HCT116 (cell line): ENCODE data around the gene TRHDE. TPM values are rescaled to one million over a fixed set of nuclear protein-coding genes. Genes with fewer than 3 reads are reported as not detected.

ENCODE experiments used
- ATAC-seq: fragments of 200-7000 bp; cut with Tn5 transposase; 2 replicates; pipeline ENCODE4 v1.9.1; 2020; ENCODE audit warnings: mild to moderate bottlenecking, moderate library complexity
- BruUV-seq: library from RNA; stranded (reverse); fragments of 400-500 nt; replicated peaks from 2 replicates; lab custom pipeline; 2021; lab: Mats Ljungman, UMichigan
- CTCF ChIA-PET: fragments of 300-600 bp; sonication (Branson Sonifier 250); formaldehyde crosslinking; loops from one replicate; lab custom pipeline; 2021; ENCODE audit warnings: antibody characterized with exemption; lab: Charles Lee
- POLR2A ChIA-PET: fragments of 300-600, 350-600 bp; sonication (Branson Sonifier 250); formaldehyde crosslinking; loops from one replicate; lab custom pipeline; 2021; ENCODE audit warnings: antibody characterized with exemption; lab: Charles Lee
- RAD21 ChIA-PET, 2 experiments: fragments of 300-600 bp; sonication (Branson Sonifier 250); formaldehyde crosslinking; loops; one replicate each; lab custom pipeline; 2023; ENCODE audit warnings: low total read pairs in 2 of 2; ENCODE audit not compliant: uncharacterized antibody in 2 of 2, unreplicated experiment in 2 of 2, low non-redundant PET in 1 of 2; lab: Charles Lee
- DNase-seq: peaks from one replicate; pipeline ENCODE4 v3.0.0-alpha.2; 2010; ENCODE audit warnings: low read depth, low spot score
- H2AFZ ChIP-seq: fragments of 200-600 bp; shearing (Covaris generic), sonication (generic); 2 replicates; pipeline ENCODE4 v1.6.1; 2017; ENCODE audit warnings: low read depth, mixed run types, mixed read lengths, antibody characterized with exemption, low read length; ENCODE audit not compliant: poor library complexity, severe bottlenecking
- H3K27ac ChIP-seq: 2 replicates; pipeline ENCODE4 v1.5.1; 2012; ENCODE audit warnings: low read depth, low read length
- H3K27me3 ChIP-seq: fragments of 200-600 bp; sonication (generic); 2 replicates; pipeline ENCODE4 v1.6.1; 2016; ENCODE audit warnings: mixed run types, low read length, mixed read lengths; ENCODE audit not compliant: insufficient read depth
- H3K36me3 ChIP-seq, 2 experiments: fragments of 200-500 bp in 1 of 2; fragments of 200-600 bp in 1 of 2; sonication (Bioruptor generic) in 1 of 2; sonication (generic) in 1 of 2; 2 replicates each; pipeline versions ENCODE4 v1.5.1 to v1.6.1; 2014 to 2016; ENCODE audit warnings: low read length in 2 of 2, inconsistent platforms in 1 of 2, mixed read lengths in 1 of 2, mixed run types in 1 of 2; ENCODE audit not compliant: insufficient read depth in 2 of 2, control insufficient read depth in 1 of 2
- H3K4me1 ChIP-seq, 2 experiments: fragments of 200-600 bp in 1 of 2; sonication (generic) in 1 of 2; 2 replicates each; pipeline versions ENCODE4 v1.5.1 to v1.6.1; 2012 to 2017; ENCODE audit warnings: low read length in 2 of 2, inconsistent platforms in 1 of 2, mild to moderate bottlenecking in 1 of 2, mixed read lengths in 1 of 2, mixed run types in 1 of 2, moderate library complexity in 1 of 2; ENCODE audit not compliant: insufficient read depth in 2 of 2, control insufficient read depth in 1 of 2
- H3K4me2 ChIP-seq: fragments of 200-600 bp; sonication (generic); 2 replicates; pipeline ENCODE4 v1.6.1; 2017; ENCODE audit warnings: mixed run types, low read length, mixed read lengths
- H3K4me3 ChIP-seq, 2 experiments: fragments of 200-600 bp in 1 of 2; sonication (generic) in 1 of 2; replicated peaks in 1 of 2; 2 replicates each; pipeline ENCODE4 v1.5.1; 2011 to 2016; ENCODE audit warnings: low read length in 2 of 2, control low read depth in 1 of 2, low read depth in 1 of 2, mild to moderate bottlenecking in 1 of 2, mixed read lengths in 1 of 2, mixed run types in 1 of 2
- H3K79me2 ChIP-seq: fragments of 200-600 bp; sonication (generic); 2 replicates; pipeline ENCODE4 v1.6.1; 2017; ENCODE audit warnings: mild to moderate bottlenecking, mixed run types, low read length, moderate library complexity, mixed read lengths; ENCODE audit not compliant: insufficient read depth
- H3K9ac ChIP-seq: fragments of 200-600 bp; sonication (generic); 2 replicates; pipeline ENCODE4 v1.6.1; 2016; ENCODE audit warnings: low read length, mixed read lengths
- H3K9me2 ChIP-seq: fragments of 200-600 bp; sonication (generic), shearing (Covaris generic); 2 replicates; pipeline ENCODE4 v1.6.1; 2017; ENCODE audit warnings: mixed run types, mild to moderate bottlenecking, moderate library complexity; ENCODE audit not compliant: insufficient read depth
- H3K9me3 ChIP-seq, 2 experiments: fragments of 200-500 bp in 1 of 2; fragments of 200-600 bp in 1 of 2; sonication (Bioruptor generic) in 1 of 2; sonication (generic) in 1 of 2; 2 replicates each; pipeline ENCODE4 v1.6.1; 2014 to 2017; ENCODE audit warnings: low read length in 2 of 2, mixed read lengths in 2 of 2, inconsistent platforms in 1 of 2, low read depth in 1 of 2, mild to moderate bottlenecking in 1 of 2, mixed run types in 1 of 2, moderate library complexity in 1 of 2; ENCODE audit not compliant: control insufficient read depth in 1 of 2, insufficient read depth in 1 of 2
- H4K20me1 ChIP-seq: fragments of 200-600 bp; sonication (generic), shearing (Covaris generic); 2 replicates; pipeline ENCODE4 v1.6.1; 2017; ENCODE audit warnings: mixed run types, mild to moderate bottlenecking, moderate library complexity; ENCODE audit not compliant: insufficient read depth
- CBX3 ChIP-seq: IDR thresholded peaks from 2 replicates; pipeline ENCODE4 v1.6.1; 2012; ENCODE audit warnings: low read depth
- ELF1 ChIP-seq: IDR thresholded peaks from 2 replicates; pipeline ENCODE4 v1.6.1; 2012; ENCODE audit warnings: low read depth, borderline replicate concordance
- EZH2 ChIP-seq: fragments of 200-600 bp; sonication (generic); IDR thresholded peaks from 2 replicates; pipeline ENCODE4 v1.6.1; 2017; ENCODE audit warnings: antibody characterized with exemption, mixed run types
- EZH2phosphoT487 ChIP-seq: fragments of 200-600 bp; IDR thresholded peaks from 2 replicates; pipeline ENCODE4 v1.6.1; 2018; ENCODE audit warnings: antibody characterized with exemption, borderline replicate concordance
- FOSL1 ChIP-seq: IDR thresholded peaks from 2 replicates; pipeline ENCODE4 v1.6.1; 2012; ENCODE audit warnings: low read depth
- POLR2AphosphoS5 ChIP-seq: IDR thresholded peaks from 2 replicates; pipeline ENCODE4 v1.6.1; 2011; ENCODE audit warnings: mild to moderate bottlenecking, low read depth, low read length, moderate library complexity
- TCF7L2 ChIP-seq: IDR thresholded peaks from 2 replicates; pipeline ENCODE4 v1.7.0; 2011; ENCODE audit warnings: borderline replicate concordance, inconsistent platforms; ENCODE audit not compliant: insufficient read depth, insufficient read length; ENCODE audit errors: extremely low read depth
- YY1 ChIP-seq: IDR thresholded peaks from 2 replicates; pipeline ENCODE4 v1.6.1; 2011; ENCODE audit warnings: low read length, low read depth, moderate library complexity, mild to moderate bottlenecking; ENCODE audit not compliant: insufficient replicate concordance; ENCODE audit errors: extremely low read depth
- intact Hi-C: fragments of 100-400 bp; cut with micrococcal nuclease; formaldehyde crosslinking; loops from 2 replicates; pipeline ENCODE4 v1.10.0; 2022
- total RNA-seq: library from RNA; stranded (reverse); gene quantifications from one replicate; pipeline ENCODE4 v1.2.1, GENCODE V29; 2021; ENCODE audit not compliant: unreplicated experiment
- TF ChIP-seq, protein P1 (sequence below): IDR thresholded peaks from 2 replicates; pipeline ENCODE4 v1.6.1; 2012
- TF ChIP-seq, protein P2 (sequence below): IDR thresholded peaks from 2 replicates; pipeline ENCODE4 v1.6.1; 2012; ENCODE audit warnings: low read depth

The TRHDE gene
- total RNA-seq, 1 experiment from 2014 or later, result 2.9 TPM

GRCh38 chr12:72293701-72294100, 21.5 kb downstream of the TRHDE start:
- CTCF ChIA-PET, result no interaction called here
- DNase-seq, result no peak

More at GRCh38 chr12:72293701-72294100, 21.5 kb downstream of the TRHDE start:
- no peak overlapping the region for H3K27ac ChIP-seq
- intact Hi-C loops, result no loop called here
- ChIA-PET POLR2A (no interaction called here), RAD21 (no interaction called here)
- H2AFZ ChIP-seq, result no peak overlapping the region
- TF ChIP-seq ELF1, result no peak
- no peak for TF ChIP-seq CBX3
- no peak for TF ChIP-seq POLR2AphosphoS5
- TF ChIP-seq, protein P1, sequence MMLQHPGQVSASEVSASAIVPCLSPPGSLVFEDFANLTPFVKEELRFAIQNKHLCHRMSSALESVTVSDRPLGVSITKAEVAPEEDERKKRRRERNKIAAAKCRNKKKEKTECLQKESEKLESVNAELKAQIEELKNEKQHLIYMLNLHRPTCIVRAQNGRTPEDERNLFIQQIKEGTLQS, result no peak
- TF ChIP-seq EZH2, result no peak
- TF ChIP-seq FOSL1, result no peak
- TF ChIP-seq, protein P2, sequence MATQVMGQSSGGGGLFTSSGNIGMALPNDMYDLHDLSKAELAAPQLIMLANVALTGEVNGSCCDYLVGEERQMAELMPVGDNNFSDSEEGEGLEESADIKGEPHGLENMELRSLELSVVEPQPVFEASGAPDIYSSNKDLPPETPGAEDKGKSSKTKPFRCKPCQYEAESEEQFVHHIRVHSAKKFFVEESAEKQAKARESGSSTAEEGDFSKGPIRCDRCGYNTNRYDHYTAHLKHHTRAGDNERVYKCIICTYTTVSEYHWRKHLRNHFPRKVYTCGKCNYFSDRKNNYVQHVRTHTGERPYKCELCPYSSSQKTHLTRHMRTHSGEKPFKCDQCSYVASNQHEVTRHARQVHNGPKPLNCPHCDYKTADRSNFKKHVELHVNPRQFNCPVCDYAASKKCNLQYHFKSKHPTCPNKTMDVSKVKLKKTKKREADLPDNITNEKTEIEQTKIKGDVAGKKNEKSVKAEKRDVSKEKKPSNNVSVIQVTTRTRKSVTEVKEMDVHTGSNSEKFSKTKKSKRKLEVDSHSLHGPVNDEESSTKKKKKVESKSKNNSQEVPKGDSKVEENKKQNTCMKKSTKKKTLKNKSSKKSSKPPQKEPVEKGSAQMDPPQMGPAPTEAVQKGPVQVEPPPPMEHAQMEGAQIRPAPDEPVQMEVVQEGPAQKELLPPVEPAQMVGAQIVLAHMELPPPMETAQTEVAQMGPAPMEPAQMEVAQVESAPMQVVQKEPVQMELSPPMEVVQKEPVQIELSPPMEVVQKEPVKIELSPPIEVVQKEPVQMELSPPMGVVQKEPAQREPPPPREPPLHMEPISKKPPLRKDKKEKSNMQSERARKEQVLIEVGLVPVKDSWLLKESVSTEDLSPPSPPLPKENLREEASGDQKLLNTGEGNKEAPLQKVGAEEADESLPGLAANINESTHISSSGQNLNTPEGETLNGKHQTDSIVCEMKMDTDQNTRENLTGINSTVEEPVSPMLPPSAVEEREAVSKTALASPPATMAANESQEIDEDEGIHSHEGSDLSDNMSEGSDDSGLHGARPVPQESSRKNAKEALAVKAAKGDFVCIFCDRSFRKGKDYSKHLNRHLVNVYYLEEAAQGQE, result no peak
- no peak for TF ChIP-seq EZH2phosphoT487
- no peak for TF ChIP-seq YY1
- TF ChIP-seq TCF7L2, result no peak
- H3K4me2 ChIP-seq, result no peak overlapping the region
- H3K9me3 ChIP-seq, result no peaks in the 10 kb centered on the region
- no peaks in the 10 kb centered on the region for H3K79me2 ChIP-seq
- no peaks in the 10 kb centered on the region for H3K27me3 ChIP-seq
- H3K9ac ChIP-seq, result no peak overlapping the region
- no peaks in the 10 kb centered on the region for H3K36me3 ChIP-seq
- no peak overlapping the region for H3K4me3 ChIP-seq
- H4K20me1 ChIP-seq, result no peaks in the 10 kb centered on the region
- BruUV-seq, result no TSS peak
- no peak for ATAC-seq
- peaks cover 15 to 31% of the 10 kb centered on the region in 2 experiments; a peak in 3 of 4 replicates for H3K4me1 ChIP-seq
- H3K9me2 ChIP-seq, result no peaks in the 10 kb centered on the region
